SK-N-SH (cell line): ENCODE measurements around the gene KISS1R. TPM values are rescaled to one million over a fixed set of nuclear protein-coding genes. Genes with fewer than 3 reads are reported as not detected.

Experiments used
- CTCF ChIA-PET: fragments of 300-600, 350-600 bp; formaldehyde crosslinking; extraction: SDS; loops from one replicate; lab custom pipeline; 2021; lab: Yijun Ruan, JAX
- POLR2A ChIA-PET: fragments of 350-600 bp; sonication (Branson Sonifier 250); formaldehyde crosslinking; extraction: SDS; loops from one replicate; lab custom pipeline; 2020; ENCODE audit warnings: antibody characterized with exemption, inconsistent platforms; lab: Yijun Ruan, JAX
- DNase-seq: peaks from one replicate; pipeline ENCODE4 v3.0.0; 2012
- H2AFZ ChIP-seq: fragments of 200-600 bp; sonication (generic); 2 replicates; pipeline ENCODE4 v1.8.1; 2016; ENCODE audit warnings: antibody characterized with exemption, mild to moderate bottlenecking, low read depth
- H3F3A ChIP-seq: fragments of 200-600 bp; sonication (generic); replicated peaks from 2 replicates; pipeline ENCODE3; 2016; ENCODE audit warnings: antibody characterized with exemption, mild to moderate bottlenecking; ENCODE audit not compliant: insufficient read depth
- H3K27ac ChIP-seq, 2 experiments: fragments of 200-500 bp in 1 of 2; fragments of 200-600 bp in 1 of 2; sonication (Bioruptor generic) in 1 of 2; sonication (generic), shearing (Covaris generic) in 1 of 2; 2 replicates each; pipeline versions ENCODE4 v1.5.1 to v1.6.1; 2014 to 2016; ENCODE audit warnings: low read depth in 2 of 2, inconsistent platforms in 1 of 2, low read length in 1 of 2, mild to moderate bottlenecking in 1 of 2, mixed read lengths in 1 of 2
- H3K27me3 ChIP-seq: fragments of 200-600 bp; sonication (generic), shearing (Covaris generic); 2 replicates; pipeline ENCODE4 v1.6.1; 2016; ENCODE audit warnings: mixed run types; ENCODE audit not compliant: insufficient read depth
- H3K36me3 ChIP-seq, 2 experiments: fragments of 200-500 bp in 1 of 2; fragments of 200-600 bp in 1 of 2; sonication (Bioruptor generic) in 1 of 2; sonication (generic) in 1 of 2; replicated peaks in 1 of 2; 2 replicates each; pipeline versions ENCODE3 to v1.5.1; 2014 to 2016; ENCODE audit warnings: low read length in 1 of 2, mild to moderate bottlenecking in 1 of 2; ENCODE audit not compliant: insufficient read depth in 2 of 2, control insufficient read depth in 1 of 2
- H3K4me1 ChIP-seq, 2 experiments: fragments of 200-500 bp in 1 of 2; fragments of 200-600 bp in 1 of 2; sonication (Bioruptor generic) in 1 of 2; sonication (generic), shearing (Covaris generic) in 1 of 2; 2 replicates each; pipeline versions ENCODE4 v1.5.1 to v1.6.1; 2014 to 2016; ENCODE audit warnings: low read depth in 1 of 2, low read length in 1 of 2, mixed run types in 1 of 2; ENCODE audit not compliant: insufficient read depth in 2 of 2, control insufficient read depth in 1 of 2
- H3K4me2 ChIP-seq: fragments of 200-600 bp; sonication (generic), shearing (Covaris generic); 2 replicates; pipeline ENCODE4 v1.6.1; 2017; ENCODE audit warnings: mixed run types
- H3K4me3 ChIP-seq, 2 experiments: fragments of 200-500 bp in 1 of 2; fragments of 200-600 bp in 1 of 2; sonication (Bioruptor generic) in 1 of 2; sonication (generic), shearing (Covaris generic) in 1 of 2; 2 replicates each; pipeline versions ENCODE4 v1.5.1 to v1.8.1; 2014 to 2016; ENCODE audit warnings: low read depth in 2 of 2, inconsistent platforms in 1 of 2, low read length in 1 of 2, mild to moderate bottlenecking in 1 of 2, mixed read lengths in 1 of 2, moderate library complexity in 1 of 2
- H3K79me2 ChIP-seq: fragments of 200-600 bp; sonication (generic); 2 replicates; pipeline ENCODE4 v1.8.1; 2017; ENCODE audit warnings: mild to moderate bottlenecking; ENCODE audit not compliant: insufficient read depth
- H3K9ac ChIP-seq: fragments of 200-600 bp; sonication (generic); 2 replicates; pipeline ENCODE4 v1.6.1; 2017; ENCODE audit warnings: mixed run types
- H3K9me2 ChIP-seq: fragments of 200-600 bp; sonication (generic); 2 replicates; pipeline ENCODE4 v1.6.1; 2017; ENCODE audit warnings: mixed run types
- H3K9me3 ChIP-seq: fragments of 200-600 bp; sonication (generic); 2 replicates; pipeline ENCODE4 v1.6.1; 2017; ENCODE audit warnings: mixed run types, mild to moderate bottlenecking, moderate library complexity
- H4K20me1 ChIP-seq: fragments of 200-600 bp; sonication (generic); 2 replicates; pipeline ENCODE4 v1.6.1; 2017; ENCODE audit warnings: mild to moderate bottlenecking, mixed run types; ENCODE audit not compliant: insufficient read depth
- EP300 ChIP-seq, 2 experiments: IDR thresholded peaks; 2 replicates each; pipeline versions ENCODE4 v1.4.0 to v1.6.1; 2012; ENCODE audit warnings: borderline replicate concordance in 1 of 2, low read depth in 1 of 2, low read length in 1 of 2
- FOXJ3 ChIP-seq: sonication (generic); formaldehyde crosslinking; IDR thresholded peaks from 2 replicates; pipeline ENCODE4 v1.5.1; 2020; ENCODE audit warnings: mild to moderate bottlenecking, missing genetic modification reagents
- MXI1 ChIP-seq: IDR thresholded peaks from 2 replicates; pipeline ENCODE4 v1.6.1; 2012; ENCODE audit warnings: mild to moderate bottlenecking, low read depth, low read length, improper control_type of control experiment
- RAD21 ChIP-seq: IDR thresholded peaks from 2 replicates; pipeline ENCODE4 v1.6.1; 2012; ENCODE audit warnings: mild to moderate bottlenecking, low read length
- RCOR1 ChIP-seq: fragments of 150-350 bp; IDR thresholded peaks from 2 replicates; pipeline ENCODE4 v1.6.1; 2017; ENCODE audit warnings: antibody characterized with exemption, low read length
- RFX5 ChIP-seq: IDR thresholded peaks from 2 replicates; pipeline ENCODE4 v1.6.1; 2012; ENCODE audit warnings: mild to moderate bottlenecking, improper control_type of control experiment, low read length
- SMC3 ChIP-seq: IDR thresholded peaks from 2 replicates; pipeline ENCODE4 v1.6.1; 2012; ENCODE audit warnings: low read depth, low read length, improper control_type of control experiment
- WGBS: methylation state at CpG from one replicate; pipeline ENCODE4 v1.1.6; 2017; ENCODE audit warnings: low lambda C conversion rate; 5-methylcytosine and 5-hydroxymethylcytosine counted together
- polyA plus RNA-seq, 3 experiments: library from polyadenylated mRNA; depleted of rRNA; stranded (reverse); fragments of >200 nt; gene quantifications; 2 replicates each; pipeline ENCODE4 v1.2.3, GENCODE V29; 2012
- TF ChIP-seq, protein P1 (sequence below): IDR thresholded peaks from 2 replicates; pipeline ENCODE4; 2012
- TF ChIP-seq, protein P2 (sequence below): fragments of 150-350 bp; IDR thresholded peaks from 2 replicates; pipeline ENCODE4 v1.6.1; 2016; ENCODE audit warnings: mild to moderate bottlenecking, low read depth, low read length
- TF ChIP-seq, protein P3 (sequence below): IDR thresholded peaks from 2 replicates; pipeline ENCODE4 v1.4.0; 2012; ENCODE audit warnings: low read depth

KISS1R gene
- polyA plus RNA-seq, 1 of the 3 experiments (the other 2 are of a cell fraction): not detected

DNA sequence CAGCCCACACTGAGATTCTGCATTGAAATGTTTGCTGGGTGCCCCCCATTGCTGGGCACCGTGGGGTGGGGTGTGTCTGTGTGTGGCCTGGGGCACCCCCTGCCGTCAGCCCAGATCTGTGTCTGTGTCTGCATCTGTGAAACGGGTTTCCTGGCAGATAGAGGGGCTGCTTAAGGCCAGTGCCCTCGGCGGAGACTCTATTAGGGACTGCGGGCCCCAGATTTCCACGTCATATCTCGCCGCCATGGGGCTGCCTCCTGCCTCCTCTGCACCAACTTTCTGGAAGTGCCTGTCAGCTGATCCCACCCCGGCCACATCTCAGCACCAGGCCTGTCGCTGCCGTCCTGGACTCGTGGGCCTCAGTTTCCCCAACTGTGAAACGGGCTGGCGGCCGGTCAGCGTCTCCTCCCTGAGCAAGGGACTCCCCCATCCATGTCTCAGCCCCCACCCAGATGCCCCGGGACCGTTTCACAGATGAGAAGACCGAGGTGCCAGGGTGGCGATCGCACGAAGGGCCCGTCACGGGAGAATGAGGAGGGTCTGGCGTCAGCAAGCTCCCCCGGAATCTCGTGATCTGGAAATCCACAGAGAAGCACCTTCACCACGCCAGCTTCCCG is 30.1 kb downstream of the KISS1R start:
- ChIA-PET POLR2A (no interaction called here), CTCF (interaction anchor here (1.4 kb wide), 1 partner anchor 24 kb away, joined by 6 read pairs; no protein-coding TSS in a partner anchor)
- Histone ChIP-seq H3K27ac (no peak overlapping the region; a peak in 1 of 4 replicates), H3K79me2 (peaks cover 19% of the 10 kb centered on the region; the same call in 1 of the 2 replicates), H3K9me2 (no peaks in the 10 kb centered on the region), H3F3A (no peaks in the 10 kb centered on the region), H3K27me3 (no peaks in the 10 kb centered on the region), H3K4me2 (no peak overlapping the region), H3K4me3 (no peak overlapping the region), H2AFZ (no peak overlapping the region), H3K36me3 (peaks cover 0 to 4% of the 10 kb centered on the region in 2 experiments), H3K9ac (no peak overlapping the region), H4K20me1 (peaks cover 31% of the 10 kb centered on the region), H3K4me1 (peaks cover 0 to 27% of the 10 kb centered on the region in 2 experiments; a peak in 1 of 4 replicates), H3K9me3 (no peaks in the 10 kb centered on the region)
- DNase-seq: no peak
- TF ChIP-seq MXI1 (no peak), RFX5 (no peak), EP300 (IDR thresholded peaks at IDR 0.05; ENCODE audit: borderline replicate concordance in 1 of 2, low read depth in 1 of 2, low read length in 1 of 2) (no peak)
- TF ChIP-seq, protein P1, sequence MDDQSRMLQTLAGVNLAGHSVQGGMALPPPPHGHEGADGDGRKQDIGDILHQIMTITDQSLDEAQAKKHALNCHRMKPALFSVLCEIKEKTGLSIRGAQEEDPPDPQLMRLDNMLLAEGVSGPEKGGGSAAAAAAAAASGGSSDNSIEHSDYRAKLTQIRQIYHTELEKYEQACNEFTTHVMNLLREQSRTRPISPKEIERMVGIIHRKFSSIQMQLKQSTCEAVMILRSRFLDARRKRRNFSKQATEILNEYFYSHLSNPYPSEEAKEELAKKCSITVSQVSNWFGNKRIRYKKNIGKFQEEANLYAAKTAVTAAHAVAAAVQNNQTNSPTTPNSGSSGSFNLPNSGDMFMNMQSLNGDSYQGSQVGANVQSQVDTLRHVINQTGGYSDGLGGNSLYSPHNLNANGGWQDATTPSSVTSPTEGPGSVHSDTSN: no peak
- 95% methylated on average over 18 of the region's 30 CpGs for WGBS

DNA sequence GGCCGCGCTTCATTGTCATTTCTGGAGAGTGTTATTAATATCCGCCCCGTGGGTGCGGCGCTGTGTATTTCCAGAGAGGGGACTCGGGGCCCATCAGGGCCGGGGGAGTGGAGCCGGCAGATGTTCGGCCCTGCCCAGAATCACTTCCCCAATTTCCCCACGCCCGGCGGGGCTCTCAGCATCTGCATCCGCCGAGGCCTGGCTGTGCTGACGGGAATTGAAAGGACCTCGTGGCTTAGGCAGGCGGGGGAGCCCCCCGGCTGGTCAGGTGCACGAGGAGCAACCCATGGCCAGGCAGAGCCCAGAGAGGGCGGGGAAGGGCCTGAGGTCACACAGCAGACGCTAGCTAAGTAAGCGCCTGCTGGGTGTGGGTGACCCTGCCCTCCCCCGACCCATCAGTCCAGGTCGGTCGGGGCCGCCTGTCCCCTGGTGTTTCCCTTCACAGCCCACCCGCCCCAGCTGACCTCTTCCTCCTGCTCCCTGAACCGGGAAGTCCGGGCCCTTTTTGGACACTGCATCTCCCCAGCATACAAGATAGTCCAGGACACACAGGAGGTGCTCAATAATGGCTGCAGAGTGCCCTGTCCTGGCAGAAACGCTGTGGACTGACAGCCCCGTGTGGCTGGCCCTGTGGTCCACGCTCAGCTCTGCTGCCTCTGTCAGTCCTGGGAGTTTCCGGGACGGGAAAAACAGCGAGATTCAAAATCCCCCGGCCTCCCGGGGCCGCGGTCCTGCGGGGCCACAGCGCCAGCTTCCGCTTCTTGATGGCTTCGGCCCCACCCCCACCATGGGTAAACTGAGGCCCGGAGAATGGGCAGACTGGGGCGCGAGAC is 30.8 kb downstream of the KISS1R start:
- Histone ChIP-seq H4K20me1 (peaks cover 34% of the 10 kb centered on the region), H3K9me2 (no peaks in the 10 kb centered on the region), H3K27ac (no peak overlapping the region), H3K4me3 (no peak overlapping the region), H3K79me2 (peaks cover 13% of the 10 kb centered on the region; the same call in 1 of the 2 replicates), H3K36me3 (peaks cover 0 to 4% of the 10 kb centered on the region in 2 experiments), H2AFZ (no peak overlapping the region), H3K4me2 (no peak overlapping the region), H3K9me3 (no peaks in the 10 kb centered on the region), H3K4me1 (peaks cover 0 to 24% of the 10 kb centered on the region in 2 experiments; a peak in 1 of 4 replicates), H3F3A (no peaks in the 10 kb centered on the region), H3K27me3 (no peaks in the 10 kb centered on the region), H3K9ac (no peak overlapping the region)
- no peak for TF ChIP-seq RFX5
- ChIA-PET CTCF (interaction anchor here (1.4 kb wide), 1 partner anchor 25 kb away, joined by 6 read pairs; no protein-coding TSS in a partner anchor), POLR2A (no interaction called here)
- no peak for DNase-seq
- WGBS: 95% methylated on average over 16 of the region's 47 CpGs

DNA sequence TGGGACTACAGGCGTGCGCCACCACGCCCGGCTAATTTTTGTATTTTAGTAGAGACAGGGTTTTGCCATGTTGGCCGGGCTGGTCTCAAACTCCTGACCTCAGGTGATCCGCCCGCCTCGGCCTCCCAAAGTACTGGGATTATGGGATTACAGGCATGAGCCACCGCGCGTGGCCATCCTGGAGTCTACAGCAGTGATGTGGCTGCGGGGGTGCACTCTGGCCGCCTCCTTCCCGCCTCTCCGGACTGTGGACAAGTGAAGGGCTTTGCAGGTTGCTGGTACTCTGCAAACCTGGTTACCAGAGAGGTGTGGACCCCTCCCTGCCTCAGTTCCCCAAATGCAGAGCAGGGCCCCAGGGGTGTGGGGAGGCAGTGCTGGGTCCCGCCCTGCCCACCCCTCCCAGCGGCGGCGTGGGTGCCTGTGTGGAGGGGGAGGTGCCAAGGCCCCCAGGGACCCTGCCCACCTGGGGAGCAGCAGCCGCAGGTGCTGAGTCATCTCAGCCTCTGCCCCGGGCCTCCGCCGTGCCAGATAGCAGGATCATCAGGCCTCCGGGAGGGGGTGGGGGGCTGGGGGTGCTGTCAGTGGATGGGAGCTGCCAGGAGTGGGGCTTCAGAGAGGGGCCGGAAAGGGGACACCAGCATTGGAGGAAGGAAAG is 31.8 kb downstream of the KISS1R start:
- H3K27me3 ChIP-seq: no peaks in the 10 kb centered on the region
- H3K4me2 ChIP-seq: no peak overlapping the region
- peaks cover 0 to 20% of the 10 kb centered on the region in 2 experiments; a peak in 1 of 4 replicates for H3K4me1 ChIP-seq
- no peaks in the 10 kb centered on the region for H3K9me2 ChIP-seq
- H2AFZ ChIP-seq: no peak overlapping the region
- H3K79me2 ChIP-seq: peaks cover 8% of the 10 kb centered on the region; the same call in 1 of the 2 replicates
- no peaks in the 10 kb centered on the region for H3K9me3 ChIP-seq
- no peak for DNase-seq
- CTCF ChIA-PET: interaction anchor here (1.4 kb wide), 1 partner anchor 26 kb away, joined by 6 read pairs; no protein-coding TSS in a partner anchor
- 97% methylated on average over 15 of the region's 25 CpGs for WGBS
- H3K4me3 ChIP-seq: no peak overlapping the region
- POLR2A ChIA-PET: no interaction called here
- H3K9ac ChIP-seq: no peak overlapping the region
- peaks cover 41% of the 10 kb centered on the region; the same call in 1 of the 2 replicates for H4K20me1 ChIP-seq
- peaks cover 0 to 4% of the 10 kb centered on the region in 2 experiments for H3K36me3 ChIP-seq
- no peaks in the 10 kb centered on the region for H3F3A ChIP-seq
- no peak overlapping the region for H3K27ac ChIP-seq
- TF ChIP-seq MXI1: no peak
- no peak for TF ChIP-seq RAD21
- TF ChIP-seq, protein P2, sequence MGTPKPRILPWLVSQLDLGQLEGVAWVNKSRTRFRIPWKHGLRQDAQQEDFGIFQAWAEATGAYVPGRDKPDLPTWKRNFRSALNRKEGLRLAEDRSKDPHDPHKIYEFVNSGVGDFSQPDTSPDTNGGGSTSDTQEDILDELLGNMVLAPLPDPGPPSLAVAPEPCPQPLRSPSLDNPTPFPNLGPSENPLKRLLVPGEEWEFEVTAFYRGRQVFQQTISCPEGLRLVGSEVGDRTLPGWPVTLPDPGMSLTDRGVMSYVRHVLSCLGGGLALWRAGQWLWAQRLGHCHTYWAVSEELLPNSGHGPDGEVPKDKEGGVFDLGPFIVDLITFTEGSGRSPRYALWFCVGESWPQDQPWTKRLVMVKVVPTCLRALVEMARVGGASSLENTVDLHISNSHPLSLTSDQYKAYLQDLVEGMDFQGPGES: no peak
- TF ChIP-seq RCOR1: no peak
- TF ChIP-seq, protein P3, sequence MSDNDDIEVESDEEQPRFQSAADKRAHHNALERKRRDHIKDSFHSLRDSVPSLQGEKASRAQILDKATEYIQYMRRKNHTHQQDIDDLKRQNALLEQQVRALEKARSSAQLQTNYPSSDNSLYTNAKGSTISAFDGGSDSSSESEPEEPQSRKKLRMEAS: no peak
- TF ChIP-seq, protein P1: no peak
- TF ChIP-seq SMC3: no peak
- TF ChIP-seq EP300 (IDR thresholded peaks at IDR 0.05; ENCODE audit: borderline replicate concordance in 1 of 2, low read depth in 1 of 2, low read length in 1 of 2): no peak
- TF ChIP-seq FOXJ3: no peak
